ENCODE data around the gene SDR39U1.

DNA sequence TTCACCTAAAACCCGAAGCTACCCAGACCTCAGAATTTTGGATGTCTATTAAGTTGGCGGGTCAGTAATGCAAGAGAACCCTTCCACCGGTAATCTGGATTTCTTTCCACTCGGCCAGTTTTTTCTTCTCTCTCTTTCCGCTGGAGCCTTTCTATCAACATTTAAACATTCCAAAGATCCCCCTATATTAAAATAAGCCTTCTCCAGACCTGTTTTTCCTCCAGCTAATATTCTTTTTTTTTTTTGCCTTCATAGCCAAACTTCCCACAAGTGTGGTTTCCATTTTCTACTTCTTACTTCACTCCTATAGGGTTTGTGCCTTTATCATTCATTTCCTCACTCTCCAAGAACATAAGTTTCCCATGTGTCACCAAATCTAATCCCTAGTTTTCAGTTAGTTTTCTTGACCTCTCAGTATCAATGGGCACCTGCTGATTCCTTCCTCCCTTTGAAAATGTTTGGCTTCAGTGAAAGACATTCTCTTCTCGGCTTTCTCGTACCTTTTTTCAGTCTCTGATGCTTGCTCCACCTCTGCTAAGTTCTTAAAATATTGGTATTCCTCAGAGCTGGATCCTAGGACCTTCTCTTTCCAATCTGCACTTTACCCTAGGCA is 583 bp upstream of the SDR39U1 start:
- TF ChIP-seq, protein P1, sequence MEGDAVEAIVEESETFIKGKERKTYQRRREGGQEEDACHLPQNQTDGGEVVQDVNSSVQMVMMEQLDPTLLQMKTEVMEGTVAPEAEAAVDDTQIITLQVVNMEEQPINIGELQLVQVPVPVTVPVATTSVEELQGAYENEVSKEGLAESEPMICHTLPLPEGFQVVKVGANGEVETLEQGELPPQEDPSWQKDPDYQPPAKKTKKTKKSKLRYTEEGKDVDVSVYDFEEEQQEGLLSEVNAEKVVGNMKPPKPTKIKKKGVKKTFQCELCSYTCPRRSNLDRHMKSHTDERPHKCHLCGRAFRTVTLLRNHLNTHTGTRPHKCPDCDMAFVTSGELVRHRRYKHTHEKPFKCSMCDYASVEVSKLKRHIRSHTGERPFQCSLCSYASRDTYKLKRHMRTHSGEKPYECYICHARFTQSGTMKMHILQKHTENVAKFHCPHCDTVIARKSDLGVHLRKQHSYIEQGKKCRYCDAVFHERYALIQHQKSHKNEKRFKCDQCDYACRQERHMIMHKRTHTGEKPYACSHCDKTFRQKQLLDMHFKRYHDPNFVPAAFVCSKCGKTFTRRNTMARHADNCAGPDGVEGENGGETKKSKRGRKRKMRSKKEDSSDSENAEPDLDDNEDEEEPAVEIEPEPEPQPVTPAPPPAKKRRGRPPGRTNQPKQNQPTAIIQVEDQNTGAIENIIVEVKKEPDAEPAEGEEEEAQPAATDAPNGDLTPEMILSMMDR (IDR thresholded peaks at IDR 0.05; ENCODE audit: insufficient read depth, low read length), result no peak
- TF ChIP-seq GABPA (IDR thresholded peaks at IDR 0.05; ENCODE audit: low read depth), result no peak

Data from HL-60 (cell line).